Activated CD8-positive, alpha-beta T cell treated with anti-CD3 and anti-CD28 coated beads for 36 hours (primary cell): ENCODE measurements around the gene FAM177A1. TPM values are rescaled to one million over a fixed set of nuclear protein-coding genes. Genes with fewer than 3 reads are reported as not detected.

Source experiments
- ATAC-seq: fragments of 200-7000 bp; cut with Tn5 transposase; one replicate; pipeline ENCODE4 v1.10.0; 2021; ENCODE audit warnings: mild to moderate bottlenecking, moderate library complexity
- CTCF ChIA-PET: fragments of 350-600 bp; sonication (Branson Sonifier 250); formaldehyde crosslinking; loops from one replicate; lab custom pipeline; 2021; ENCODE audit warnings: antibody characterized with exemption; lab: Charles Lee
- POLR2A ChIA-PET: fragments of 350-600 bp; sonication (Branson Sonifier 250); formaldehyde crosslinking; loops from one replicate; lab custom pipeline; 2021; ENCODE audit warnings: antibody characterized with exemption; lab: Charles Lee
- DNase-seq: peaks from one replicate; pipeline ENCODE4 v3.0.0-alpha.2; 2020
- H3K27ac Mint-ChIP-seq: one replicate; pipeline ENCODE4 v1.8.0; 2021; ENCODE audit warnings: mild to moderate bottlenecking, mixed read lengths
- H3K27me3 Mint-ChIP-seq: one replicate; pipeline ENCODE4 v1.8.0; 2021; ENCODE audit warnings: mixed read lengths
- H3K36me3 Mint-ChIP-seq: one replicate; pipeline ENCODE4 v1.8.0; 2021; ENCODE audit warnings: low read depth, mixed read lengths
- H3K4me1 Mint-ChIP-seq: one replicate; pipeline ENCODE4 v1.8.0; 2021; ENCODE audit warnings: low read depth, mixed read lengths
- H3K4me3 Mint-ChIP-seq: one replicate; pipeline ENCODE4 v1.8.0; 2021; ENCODE audit warnings: mild to moderate bottlenecking, moderate library complexity, mixed read lengths
- H3K9me3 Mint-ChIP-seq: one replicate; pipeline ENCODE4 v1.8.0; 2021; ENCODE audit warnings: mixed read lengths
- CTCF ChIP-seq: fragments of 200-600 bp; IDR thresholded peaks from one replicate; pipeline ENCODE4 v1.8.0; 2022; ENCODE audit warnings: antibody characterized with exemption, mild to moderate bottlenecking
- intact Hi-C: fragments of 100-400 bp; cut with micrococcal nuclease; formaldehyde crosslinking; loops from one replicate; pipeline ENCODE4 v1.10.0; 2022
- total RNA-seq, 2 experiments: library from RNA; stranded (reverse); gene quantifications; one replicate each; pipeline ENCODE4 v1.2.3, GENCODE V29; 2021

FAM177A1 gene
- total RNA-seq, 2 experiments from 2014 or later, result 28.0 to 35.8 TPM

GRCh38 chr14:35046751-35047536 is 872 bp downstream of the FAM177A1 start:
- Mint-ChIP-seq H3K4me1 (peaks cover 25% of the 10 kb centered on the region), H3K27ac (peak overlapping the region; percentile 97), H3K9me3 (no peaks in the 10 kb centered on the region), H3K36me3 (peaks cover 16% of the 10 kb centered on the region), H3K27me3 (no peaks in the 10 kb centered on the region), H3K4me3 (peak overlapping the region; percentile 83)
- no peak for TF ChIP-seq CTCF
- POLR2A ChIA-PET, result interaction anchor here (0.6 to 2.0 kb wide), 16 partner anchors 9 to 355 kb away, joined by 3 to 19 read pairs (median 4); partner anchors contain the start of genes BAZ1A, PPP2R3C, PRORP and SRP54
- DNase-seq (peak; percentile 63), ATAC-seq (peak; percentile 17)
- intact Hi-C loops, result loop anchor here (5.0 to 10.0 kb wide), 2 partner anchors 65 to 368 kb away; partner anchors contain the start of gene SRP54
- CTCF ChIA-PET, result interaction anchor here (0.8 to 1.6 kb wide), 5 partner anchors 10 to 375 kb away, joined by 3 read pairs; no protein-coding TSS in a partner anchor

GRCh38 chr14:35047976-35048513 is 2.0 kb downstream of the FAM177A1 start:
- Mint-ChIP-seq H3K27ac (no peak overlapping the region), H3K9me3 (no peaks in the 10 kb centered on the region), H3K36me3 (peaks cover 16% of the 10 kb centered on the region), H3K4me3 (peak overlapping the region; percentile 83), H3K27me3 (no peaks in the 10 kb centered on the region), H3K4me1 (peaks cover 22% of the 10 kb centered on the region)
- no peak for DNase-seq
- intact Hi-C loops, result loop anchor here (5.0 to 10.0 kb wide), 2 partner anchors 66 to 367 kb away; partner anchors contain the start of gene SRP54
- ATAC-seq, result no peak
- CTCF ChIA-PET, result no interaction called here
- no peak for TF ChIP-seq CTCF
- POLR2A ChIA-PET, result interaction anchor here (1.1 kb wide), 1 partner anchor 354 kb away, joined by 3 read pairs; no protein-coding TSS in a partner anchor

- CTCF ChIA-PET, result interaction anchor here (0.9 kb wide), 1 partner anchor 10 kb away, joined by 4 read pairs; no protein-coding TSS in a partner anchor
- Mint-ChIP-seq H3K9me3 (no peaks in the 10 kb centered on the region), H3K27me3 (no peaks in the 10 kb centered on the region), H3K27ac (peak overlapping the region; percentile 46), H3K4me1 (peaks cover 14% of the 10 kb centered on the region), H3K36me3 (peaks cover 17% of the 10 kb centered on the region), H3K4me3 (no peak overlapping the region)
- TF ChIP-seq CTCF, result no peak
- no peak for DNase-seq
- ATAC-seq, result no peak
- POLR2A ChIA-PET, result no interaction called here
- intact Hi-C loops, result no loop called here
Observed at GRCh38 chr14:35050652-35051051, 4.6 kb downstream of the FAM177A1 start.

- H3K27me3 Mint-ChIP-seq, result no peaks in the 10 kb centered on the region
Observed at GRCh38 chr14:35051796-35052195, 5.7 kb downstream of the FAM177A1 start.

More at GRCh38 chr14:35051796-35052195, 5.7 kb downstream of the FAM177A1 start:
- no peak for DNase-seq
- no peak overlapping the region for H3K4me3 Mint-ChIP-seq
- peaks cover 17% of the 10 kb centered on the region for H3K36me3 Mint-ChIP-seq
- POLR2A ChIA-PET, result no interaction called here
- CTCF ChIA-PET, result no interaction called here
- no peak for TF ChIP-seq CTCF
- no peak overlapping the region for H3K27ac Mint-ChIP-seq
- intact Hi-C loops, result no loop called here
- ATAC-seq, result no peak
- H3K4me1 Mint-ChIP-seq, result peaks cover 12% of the 10 kb centered on the region
- no peaks in the 10 kb centered on the region for H3K9me3 Mint-ChIP-seq
